Transverse colon (tissue), 4 donors: ENCODE data around the gene SCG5. TPM values are rescaled to one million over a fixed set of nuclear protein-coding genes. Genes with fewer than 3 reads are reported as not detected.

Experiments
- DNase-seq: peaks from one replicate; pipeline ENCODE4 v3.0.0-alpha.2; 2019
- H3K27ac ChIP-seq, 4 donors: fragments of 200-600 bp; sonication (generic); 2 replicates each; pipeline ENCODE4 v1.5.1; 2016 to 2018; ENCODE audit warnings: inconsistent platforms in 4 of 4
- H3K27me3 ChIP-seq: fragments of 200-600 bp; sonication (generic); 2 replicates; pipeline ENCODE4 v1.5.1; 2017; ENCODE audit warnings: inconsistent platforms
- H3K36me3 ChIP-seq, 4 donors: fragments of 200-600 bp; sonication (generic); 2 replicates each; pipeline ENCODE4 v1.5.1; 2017 to 2019; ENCODE audit warnings: inconsistent platforms in 4 of 4
- H3K4me1 ChIP-seq, 4 donors: fragments of 200-600 bp; sonication (generic); 2 replicates each; pipeline ENCODE4 v1.5.1; 2017 to 2020; ENCODE audit warnings: inconsistent platforms in 4 of 4
- H3K4me3 ChIP-seq, 4 donors: fragments of 200-600 bp; sonication (generic); 1 replicate in 1 of 4; 2 replicates in 3 of 4; pipeline versions ENCODE4 v1.5.1 to v1.6.1; 2017 to 2019; ENCODE audit warnings: inconsistent platforms in 4 of 4
- H3K9me3 ChIP-seq, 2 donors: fragments of 200-600 bp; sonication (generic); 2 replicates each; pipeline ENCODE4 v1.5.1; 2017 to 2019; ENCODE audit warnings: inconsistent platforms in 2 of 2
- EP300 ChIP-seq: sonication (generic); formaldehyde crosslinking; IDR thresholded peaks from one replicate; pipeline ENCODE4 v1.6.1; 2017; ENCODE audit warnings: antibody characterized with exemption, low read depth
- POLR2A ChIP-seq: fragments of 450-650 bp; IDR thresholded peaks from one replicate; pipeline ENCODE4 v1.6.1; 2016; ENCODE audit warnings: antibody characterized with exemption, mild to moderate bottlenecking, moderate library complexity
- POLR2AphosphoS5 ChIP-seq, 3 donors: sonication (generic); formaldehyde crosslinking; IDR thresholded peaks; one replicate each; pipeline ENCODE4 v1.6.1; 2016; ENCODE audit warnings: antibody characterized with exemption in 3 of 3
- WGBS, 2 donors: methylation state at CpG; one replicate each; pipeline ENCODE4 v1.1.5; 2018; ENCODE audit warnings: low coverage in 1 of 2; 5-methylcytosine and 5-hydroxymethylcytosine counted together
- in situ Hi-C, 4 donors: fragments of 200-750 bp; cut with MboI; loops; one replicate each; pipeline versions ENCODE4 v1.15.0 to v1.15.1; 2017; ENCODE audit warnings: low sequenced_read_pairs in 3 of 4, low pct_ligation_motif_present in 1 of 4, low pct_unique_long_range_greater_than_20kb in 1 of 4
- intact Hi-C: fragments of 100-400 bp; cut with DNase I; formaldehyde crosslinking; loops from one replicate; pipeline ENCODE4 v1.15.1; 2023; ENCODE audit warnings: low total_unique reads
- total RNA-seq, 4 donors: library from RNA; depleted of rRNA; stranded (reverse); fragments of >200 nt; gene quantifications; one replicate each; pipeline ENCODE4 v1.1.0, GENCODE V29; 2016
- TF ChIP-seq, protein P1 (sequence below), 5 experiments: fragments of 200-600 bp in 3 of 5; fragments of 450-650 bp in 2 of 5; sonication (generic) in 3 of 5; IDR thresholded peaks; 1 replicate in 2 of 5; 2 replicates in 3 of 5; pipeline ENCODE4 v1.5.1; 2016 to 2017; ENCODE audit warnings: antibody characterized with exemption in 5 of 5, inconsistent platforms in 3 of 5, mild to moderate bottlenecking in 2 of 5, moderate library complexity in 1 of 5

Gene SCG5
- total RNA-seq, 4 donors from 2014 or later: 1.6 to 5.2 TPM; not detected in 2

GRCh38 chr15:32709295-32710033 lies 68.0 kb downstream of the SCG5 start:
- peaks cover 12% of the 10 kb centered on the region for H3K27me3 ChIP-seq
- H3K36me3 ChIP-seq: no peaks in the 10 kb centered on the region
- in situ Hi-C loops: no loop called here
- intact Hi-C loops: no loop called here
- H3K4me3 ChIP-seq: no peak overlapping the region
- 41 to 57% methylated on average over 5 to 9 of the region's 9 CpGs for WGBS, 2 donors
- peak overlapping the region in 1 of 4 donors; percentile 41 for H3K27ac ChIP-seq
- H3K4me1 ChIP-seq: no peaks in the 10 kb centered on the region
- DNase-seq: no peak
- H3K9me3 ChIP-seq: no peaks in the 10 kb centered on the region
- TF ChIP-seq, protein P1, sequence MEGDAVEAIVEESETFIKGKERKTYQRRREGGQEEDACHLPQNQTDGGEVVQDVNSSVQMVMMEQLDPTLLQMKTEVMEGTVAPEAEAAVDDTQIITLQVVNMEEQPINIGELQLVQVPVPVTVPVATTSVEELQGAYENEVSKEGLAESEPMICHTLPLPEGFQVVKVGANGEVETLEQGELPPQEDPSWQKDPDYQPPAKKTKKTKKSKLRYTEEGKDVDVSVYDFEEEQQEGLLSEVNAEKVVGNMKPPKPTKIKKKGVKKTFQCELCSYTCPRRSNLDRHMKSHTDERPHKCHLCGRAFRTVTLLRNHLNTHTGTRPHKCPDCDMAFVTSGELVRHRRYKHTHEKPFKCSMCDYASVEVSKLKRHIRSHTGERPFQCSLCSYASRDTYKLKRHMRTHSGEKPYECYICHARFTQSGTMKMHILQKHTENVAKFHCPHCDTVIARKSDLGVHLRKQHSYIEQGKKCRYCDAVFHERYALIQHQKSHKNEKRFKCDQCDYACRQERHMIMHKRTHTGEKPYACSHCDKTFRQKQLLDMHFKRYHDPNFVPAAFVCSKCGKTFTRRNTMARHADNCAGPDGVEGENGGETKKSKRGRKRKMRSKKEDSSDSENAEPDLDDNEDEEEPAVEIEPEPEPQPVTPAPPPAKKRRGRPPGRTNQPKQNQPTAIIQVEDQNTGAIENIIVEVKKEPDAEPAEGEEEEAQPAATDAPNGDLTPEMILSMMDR (IDR thresholded peaks at IDR 0.05): no peak
- TF ChIP-seq POLR2A: no peak
- TF ChIP-seq EP300: no peak
- TF ChIP-seq POLR2AphosphoS5 (IDR thresholded peaks at IDR 0.05): no peak

DNA sequence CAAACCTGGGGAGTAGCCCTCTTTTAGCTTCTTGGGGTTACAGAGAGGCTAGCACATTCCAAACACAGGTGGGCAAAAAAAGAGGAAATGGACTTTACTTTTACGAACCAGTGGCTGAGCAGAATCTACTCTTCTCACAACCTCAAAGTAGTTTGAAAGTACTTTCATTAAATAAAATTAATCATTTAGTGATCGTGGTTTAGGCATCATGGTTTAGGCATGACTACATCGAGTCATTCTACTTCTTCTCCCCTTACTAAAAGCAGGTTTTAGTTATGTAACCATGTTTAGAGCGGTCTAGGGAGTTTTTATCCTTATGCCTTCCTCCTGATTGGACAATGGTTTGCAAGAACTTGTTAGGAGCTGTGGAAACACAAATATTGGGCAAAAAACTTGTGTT lies 73.8 kb downstream of the SCG5 start:
- peaks cover 70% of the 10 kb centered on the region for H3K27me3 ChIP-seq
- intact Hi-C loops: no loop called here
- DNase-seq: no peak
- in situ Hi-C loops: no loop called here
- WGBS, 2 donors: 56 to 57% methylated on average over 4 of the region's 4 CpGs
- TF ChIP-seq, protein P1 (IDR thresholded peaks at IDR 0.05): no peak
- TF ChIP-seq POLR2A: no peak
- no peak for TF ChIP-seq EP300
- TF ChIP-seq POLR2AphosphoS5 (IDR thresholded peaks at IDR 0.05): no peak
- H3K27ac ChIP-seq: no peak overlapping the region
- H3K9me3 ChIP-seq: no peaks in the 10 kb centered on the region
- H3K4me1 ChIP-seq: peaks cover 0 to 26% (median 23%) of the 10 kb centered on the region in 4 donors
- no peaks in the 10 kb centered on the region for H3K36me3 ChIP-seq
- H3K4me3 ChIP-seq: no peak overlapping the region

DNA sequence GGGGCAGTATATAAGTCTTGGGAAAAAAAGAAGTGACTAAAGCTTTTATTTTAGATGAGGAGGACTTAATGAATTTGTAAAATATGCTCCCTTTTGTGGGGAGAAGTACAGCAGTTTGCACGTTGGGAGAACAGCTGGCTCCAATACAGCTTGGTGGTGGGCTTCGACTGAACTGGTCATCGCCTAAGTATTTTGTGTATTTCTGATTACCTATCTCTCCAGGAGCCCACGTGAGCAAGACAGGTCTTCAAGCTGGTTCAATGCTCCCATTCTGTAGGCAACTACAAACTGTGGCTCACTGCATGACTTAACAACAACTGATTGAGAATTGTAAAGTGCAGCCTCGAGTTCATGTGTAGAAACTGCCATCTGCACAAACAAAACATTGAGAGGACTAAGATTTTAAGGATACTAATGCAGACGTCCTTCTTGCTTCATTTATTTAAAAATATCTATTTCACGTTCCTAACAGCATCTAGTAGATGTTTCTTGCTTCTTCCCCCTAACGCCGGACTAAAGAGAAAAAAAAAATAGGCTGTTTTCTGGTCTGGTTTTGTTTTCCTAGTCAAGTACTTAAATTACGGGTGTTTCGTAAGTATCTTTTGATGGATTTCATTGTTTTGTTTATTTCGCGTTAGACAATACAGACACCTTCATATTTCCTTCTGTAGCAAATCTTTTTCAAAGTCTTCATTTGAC lies 74.9 kb downstream of the SCG5 start:
- intact Hi-C loops (no loop called here), in situ Hi-C loops (no loop called here)
- peak overlapping the region in 3 of 4 donors; percentile 42 to 72 (median 62) for H3K27ac ChIP-seq

More for the DNA sequence above, 74.9 kb downstream of the SCG5 start:
- Histone ChIP-seq H3K36me3 (no peaks in the 10 kb centered on the region), H3K4me1 (peaks cover 0 to 26% (median 23%) of the 10 kb centered on the region in 4 donors), H3K9me3 (no peaks in the 10 kb centered on the region), H3K27me3 (peaks cover 78% of the 10 kb centered on the region), H3K4me3 (no peak overlapping the region)
- no peak for TF ChIP-seq EP300
- TF ChIP-seq, protein P1 (IDR thresholded peaks at IDR 0.05): no peak
- no peak for TF ChIP-seq POLR2AphosphoS5 (IDR thresholded peaks at IDR 0.05)
- TF ChIP-seq POLR2A: no peak
- DNase-seq: no peak
- 43 to 48% methylated on average over 13 of the region's 13 CpGs for WGBS, 2 donors
